Neuronal stem cell (in vitro differentiated cells): ENCODE results near the gene AMN.

Experiments
- DNase-seq: peaks from one replicate; pipeline ENCODE4 v3.0.0-alpha.2; 2013; ENCODE audit warnings: low spot score
- H2AFZ ChIP-seq: one replicate; pipeline ENCODE4 v1.6.1; 2013; ENCODE audit warnings: mild to moderate bottlenecking, low read length, inconsistent platforms
- H2AK5ac ChIP-seq: 2 replicates; pipeline ENCODE4 v1.6.1; 2013; ENCODE audit warnings: low read depth, mild to moderate bottlenecking, inconsistent platforms, low read length, moderate library complexity, mixed read lengths
- H2BK120ac ChIP-seq: 2 replicates; pipeline ENCODE4 v1.6.1; 2013; ENCODE audit warnings: low read depth, mild to moderate bottlenecking, inconsistent platforms, low read length, moderate library complexity, mixed read lengths
- H2BK12ac ChIP-seq: one replicate; pipeline ENCODE4 v1.6.1; 2013; ENCODE audit warnings: low read length, inconsistent platforms
- H2BK15ac ChIP-seq: 2 replicates; pipeline ENCODE4 v1.6.1; 2013; ENCODE audit warnings: mild to moderate bottlenecking, low read length, inconsistent platforms, mixed read lengths
- H2BK5ac ChIP-seq: one replicate; pipeline ENCODE4 v1.6.1; 2013; ENCODE audit warnings: inconsistent platforms, mild to moderate bottlenecking, low read length, moderate library complexity
- H3K14ac ChIP-seq: one replicate; pipeline ENCODE4 v1.6.1; 2013; ENCODE audit warnings: low read length, inconsistent platforms
- H3K18ac ChIP-seq: 2 replicates; pipeline ENCODE4 v1.6.1; 2013; ENCODE audit warnings: low read length, inconsistent platforms
- H3K23ac ChIP-seq: 2 replicates; pipeline ENCODE4 v1.6.1; 2013; ENCODE audit warnings: low read depth, mild to moderate bottlenecking, mixed read lengths, low read length, inconsistent platforms; ENCODE audit not compliant: poor library complexity
- H3K27ac ChIP-seq: replicated peaks from 3 replicates; pipeline ENCODE4 v1.5.1; 2013; ENCODE audit warnings: low read length, inconsistent platforms
- H3K27me3 ChIP-seq, 3 experiments: 2 replicates each; pipeline ENCODE4 v1.6.1; 2013; ENCODE audit warnings: low read length in 3 of 3, mild to moderate bottlenecking in 2 of 3, inconsistent platforms in 1 of 3, low read depth in 1 of 3, mixed read lengths in 1 of 3, moderate library complexity in 1 of 3; ENCODE audit not compliant: control insufficient read depth in 3 of 3, insufficient read depth in 3 of 3
- H3K36me3 ChIP-seq, 2 donors: replicated peaks in 1 of 2; 2 replicates each; pipeline ENCODE4 v1.6.1; 2013; ENCODE audit warnings: low read length in 2 of 2; ENCODE audit not compliant: control insufficient read depth in 2 of 2, insufficient read depth in 2 of 2
- H3K4ac ChIP-seq: 2 replicates; pipeline ENCODE4 v1.6.1; 2013; ENCODE audit warnings: inconsistent platforms, mild to moderate bottlenecking, low read length, moderate library complexity
- H3K4me1 ChIP-seq, 2 donors: 1 replicate in 1 of 2; 2 replicates in 1 of 2; pipeline ENCODE4 v1.6.1; 2013; ENCODE audit warnings: low read length in 2 of 2, low read depth in 1 of 2; ENCODE audit not compliant: control insufficient read depth in 2 of 2, insufficient read depth in 1 of 2
- H3K4me2 ChIP-seq: one replicate; pipeline ENCODE4 v1.6.1; 2013; ENCODE audit warnings: mild to moderate bottlenecking, low read length, inconsistent platforms; ENCODE audit not compliant: insufficient read depth, poor library complexity, severe bottlenecking
- H3K4me3 ChIP-seq, 2 donors: 2 replicates each; pipeline ENCODE4 v1.5.1; 2013; ENCODE audit warnings: low read length in 2 of 2, mild to moderate bottlenecking in 2 of 2, inconsistent platforms in 1 of 2, moderate library complexity in 1 of 2
- H3K79me1 ChIP-seq: one replicate; pipeline ENCODE4 v1.6.1; 2013; ENCODE audit warnings: low read depth, mild to moderate bottlenecking, inconsistent platforms, low read length, moderate library complexity
- H3K9ac ChIP-seq: one replicate; pipeline ENCODE4 v1.6.1; 2013; ENCODE audit warnings: mild to moderate bottlenecking, low read depth, low read length, inconsistent platforms; ENCODE audit not compliant: poor library complexity
- H3K9me3 ChIP-seq, 2 donors: replicated peaks in 1 of 2; 2 replicates each; pipeline versions ENCODE3 to v1.6.1; 2013; ENCODE audit warnings: low read length in 2 of 2, mild to moderate bottlenecking in 2 of 2, inconsistent platforms in 1 of 2, low read depth in 1 of 2, mixed read lengths in 1 of 2, moderate library complexity in 1 of 2; ENCODE audit not compliant: control insufficient read depth in 2 of 2, insufficient read depth in 1 of 2
- H4K8ac ChIP-seq: one replicate; pipeline ENCODE4 v1.6.1; 2013; ENCODE audit warnings: low read depth, mild to moderate bottlenecking, inconsistent platforms, low read length, moderate library complexity
- H4K91ac ChIP-seq: one replicate; pipeline ENCODE4 v1.6.1; 2013; ENCODE audit warnings: low read length, low read depth, mild to moderate bottlenecking, inconsistent platforms; ENCODE audit not compliant: poor library complexity
- WGBS, 2 donors: extraction: QIAGEN DNeasy Blood & Tissue Kit; methylation state at CpG; one replicate each; pipeline ENCODE4 v1.1.7; 2013; ENCODE audit warnings: missing lambda C conversion rate in 2 of 2, mixed read lengths in 1 of 2; ENCODE audit not compliant: insufficient read length in 2 of 2, insufficient replicate concordance in 1 of 2; ENCODE audit errors: extremely low coverage in 2 of 2; 5-methylcytosine and 5-hydroxymethylcytosine counted together

The AMN gene

GRCh38 chr14:102914474-102915291 is 7.8 kb upstream of the AMN start:
- no peak overlapping the region for H3K4me2 ChIP-seq
- H2BK12ac ChIP-seq, result peak overlapping the region; percentile 22
- H3K18ac ChIP-seq, result peak overlapping the region; percentile 44
- H3K23ac ChIP-seq, result peak overlapping the region; percentile 6
- peaks cover 0 to 3% of the 10 kb centered on the region in 2 donors for H3K36me3 ChIP-seq
- peak overlapping the region; percentile 57 for H2AK5ac ChIP-seq
- H3K27me3 ChIP-seq, result no peaks in the 10 kb centered on the region
- H3K9me3 ChIP-seq, result no peaks in the 10 kb centered on the region
- DNase-seq, result no peak
- no peak overlapping the region for H3K4me3 ChIP-seq
- peaks cover 1% of the 10 kb centered on the region for H3K79me1 ChIP-seq
- peak overlapping the region; percentile 26 for H2BK15ac ChIP-seq
- H2BK120ac ChIP-seq, result no peak overlapping the region
- peak overlapping the region; percentile 72 for H4K91ac ChIP-seq
- no peak overlapping the region for H3K27ac ChIP-seq
- H3K4me1 ChIP-seq, result no peaks in the 10 kb centered on the region
- H2BK5ac ChIP-seq, result no peak overlapping the region
- no CpG with 5 or more reads among the region's 26 CpGs for WGBS, 2 donors
- no peak overlapping the region for H3K14ac ChIP-seq
- no peak overlapping the region for H4K8ac ChIP-seq
- H2AFZ ChIP-seq, result no peak overlapping the region
- no peak overlapping the region for H3K9ac ChIP-seq
- H3K4ac ChIP-seq, result peak overlapping the region; percentile 89

GRCh38 chr14:102915292-102916110 is 7.0 kb upstream of the AMN start:
- Histone ChIP-seq H2AFZ (no peak overlapping the region), H3K79me1 (peaks cover 1% of the 10 kb centered on the region), H3K18ac (peak overlapping the region; percentile 70), H3K23ac (peak overlapping the region; percentile 6), H3K36me3 (peaks cover 0 to 3% of the 10 kb centered on the region in 2 donors), H2BK5ac (no peak overlapping the region), H2AK5ac (peak overlapping the region; percentile 43), H4K91ac (no peak overlapping the region), H3K14ac (no peak overlapping the region), H2BK120ac (no peak overlapping the region), H3K9me3 (peaks cover 2 to 5% of the 10 kb centered on the region in 2 donors), H3K27ac (no peak overlapping the region), H2BK12ac (no peak overlapping the region), H2BK15ac (peak overlapping the region; percentile 56), H3K4ac (peak overlapping the region; percentile 89), H3K4me3 (no peak overlapping the region), H4K8ac (no peak overlapping the region), H3K27me3 (no peaks in the 10 kb centered on the region), H3K9ac (no peak overlapping the region), H3K4me1 (no peaks in the 10 kb centered on the region), H3K4me2 (no peak overlapping the region)
- WGBS, 2 donors, result no CpG with 5 or more reads among the region's 19 CpGs
- no peak for DNase-seq

DNA sequence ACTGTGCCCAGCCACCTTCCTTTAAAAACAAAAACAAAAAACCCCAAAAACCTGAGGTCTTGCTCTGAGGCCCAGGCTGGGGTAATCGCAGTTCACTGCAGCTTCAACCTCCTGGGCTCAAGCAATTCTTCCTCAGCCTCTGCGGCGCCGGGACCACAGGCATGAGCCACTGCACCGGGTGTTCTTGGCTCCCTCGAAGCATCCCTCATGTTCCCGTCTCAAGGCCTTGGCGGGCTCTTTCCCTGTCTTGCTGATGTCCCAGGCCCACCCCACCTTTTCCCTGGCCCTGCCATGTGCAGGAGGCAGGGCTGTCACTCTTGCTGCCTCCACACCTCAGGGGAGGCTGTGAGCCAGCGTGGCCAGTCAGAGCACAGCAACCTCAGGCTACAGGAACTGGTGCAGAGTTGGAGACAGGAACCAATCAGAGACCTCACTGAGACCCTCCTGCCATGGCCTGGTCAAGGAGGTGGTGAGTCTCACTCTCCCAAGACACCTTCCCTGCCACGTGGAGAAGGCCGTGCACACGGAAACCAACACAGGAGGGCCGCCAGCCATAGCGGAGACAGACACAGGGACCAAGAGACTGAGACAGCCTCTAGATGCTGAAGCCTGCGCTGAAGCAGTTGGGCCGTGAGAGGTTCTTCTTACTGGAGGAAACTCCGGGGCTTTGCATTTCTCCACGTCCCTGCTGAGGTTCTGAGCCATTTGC is 6.0 kb upstream of the AMN start:
- Histone ChIP-seq H3K4me3 (no peak overlapping the region), H3K4me2 (no peak overlapping the region), H2AFZ (no peak overlapping the region), H4K8ac (no peak overlapping the region), H4K91ac (no peak overlapping the region), H3K14ac (no peak overlapping the region), H3K9ac (peak overlapping the region; percentile 85), H3K4me1 (no peaks in the 10 kb centered on the region), H3K4ac (no peak overlapping the region), H2BK12ac (no peak overlapping the region), H3K23ac (no peak overlapping the region), H2BK5ac (peak overlapping the region; percentile 29), H2AK5ac (no peak overlapping the region), H3K9me3 (peaks cover 5 to 6% of the 10 kb centered on the region in 2 donors), H3K79me1 (no peaks in the 10 kb centered on the region), H2BK120ac (no peak overlapping the region), H3K27me3 (no peaks in the 10 kb centered on the region), H3K18ac (peak overlapping the region; percentile 45), H3K36me3 (peaks cover 0 to 3% of the 10 kb centered on the region in 2 donors), H2BK15ac (no peak overlapping the region), H3K27ac (no peak overlapping the region)
- WGBS, 2 donors, result no CpG with 5 or more reads among the region's 18 CpGs
- DNase-seq, result no peak
